RKO (cell line): ENCODE results near the gene NEK7.
A peak's percentile ranks its signal among the peaks of the same experiment; 100 is the strongest.

ENCODE experiments used
- DNase-seq: peaks from one replicate; pipeline ENCODE4 v3.0.0-alpha.2; 2016; ENCODE audit warnings: low spot score

Gene NEK7

GRCh38 chr1:198255784-198256183, 99.0 kb downstream of the NEK7 start:
- DNase-seq = no peak

- DNase-seq = peak; percentile 40
Observed at GRCh38 chr1:198258491-198258890, 101.7 kb downstream of the NEK7 start.

- DNase-seq = no peak
Observed at GRCh38 chr1:198259333-198260074, 102.7 kb downstream of the NEK7 start.

- no peak for DNase-seq
Observed at GRCh38 chr1:198261886-198262285, 105.1 kb downstream of the NEK7 start.

- DNase-seq = no peak
Observed at GRCh38 chr1:198263186-198263585, 106.4 kb downstream of the NEK7 start.

GRCh38 chr1:198264282-198264681, 107.5 kb downstream of the NEK7 start:
- no peak for DNase-seq

GRCh38 chr1:198265073-198265661, 108.4 kb downstream of the NEK7 start:
- DNase-seq = no peak

- no peak for DNase-seq
Observed at GRCh38 chr1:198267056-198267455, 110.3 kb downstream of the NEK7 start.

- DNase-seq = no peak
Observed at GRCh38 chr1:198267921-198268320, 111.1 kb downstream of the NEK7 start.

- DNase-seq = no peak
Observed at GRCh38 chr1:198268784-198269645, 112.2 kb downstream of the NEK7 start.

GRCh38 chr1:198269646-198269940, 112.8 kb downstream of the NEK7 start:
- DNase-seq = no peak

- DNase-seq = no peak
Observed at GRCh38 chr1:198270273-198270828, 113.6 kb downstream of the NEK7 start.

GRCh38 chr1:198271467-198271866, 114.7 kb downstream of the NEK7 start:
- no peak for DNase-seq

GRCh38 chr1:198272492-198272891, 115.7 kb downstream of the NEK7 start:
- no peak for DNase-seq

- no peak for DNase-seq
Observed at GRCh38 chr1:198273748-198274295, 117.0 kb downstream of the NEK7 start.

- DNase-seq = no peak
Observed at GRCh38 chr1:198275597-198275996, 118.8 kb downstream of the NEK7 start.

- no peak for DNase-seq
Observed at GRCh38 chr1:198276241-198276640, 119.4 kb downstream of the NEK7 start.

- no peak for DNase-seq
Observed at GRCh38 chr1:198278943-198279342, 122.1 kb downstream of the NEK7 start.

- no peak for DNase-seq
Observed at GRCh38 chr1:198280080-198280479, 123.3 kb downstream of the NEK7 start.

GRCh38 chr1:198281911-198282310, 125.1 kb downstream of the NEK7 start:
- no peak for DNase-seq

- no peak for DNase-seq
Observed at GRCh38 chr1:198283222-198283621, 126.4 kb downstream of the NEK7 start.

GRCh38 chr1:198287916-198288315, 131.1 kb downstream of the NEK7 start:
- DNase-seq = no peak
